WTC11 (cell line): Measurements from ENCODE around the gene MYLK4. TPM values are rescaled to one million over a fixed set of nuclear protein-coding genes. Genes with fewer than 3 reads are reported as not detected.

Experiments used
- ATAC-seq: fragments of 200-7000 bp; cut with Tn5 transposase; 2 replicates; pipeline ENCODE4 v1.10.0; 2021; ENCODE audit warnings: mild to moderate bottlenecking, moderate library complexity
- CTCF ChIA-PET: fragments of 300-600 bp; sonication (Branson Sonifier 250); formaldehyde crosslinking; loops from one replicate; lab custom pipeline; 2021; ENCODE audit warnings: antibody characterized with exemption; lab: Charles Lee
- POLR2A ChIA-PET: fragments of 350-600 bp; sonication (Branson Sonifier 250); formaldehyde crosslinking; loops from one replicate; lab custom pipeline; 2021; ENCODE audit warnings: antibody characterized with exemption; lab: Charles Lee
- DNase-seq: peaks from one replicate; pipeline ENCODE4 v3.0.0; 2021; ENCODE audit warnings: low spot score
- H3K27ac Mint-ChIP-seq: 2 replicates; pipeline ENCODE4 v1.8.0; 2021; ENCODE audit warnings: mixed read lengths
- H3K27me3 Mint-ChIP-seq: 2 replicates; pipeline ENCODE4 v1.8.0; 2021; ENCODE audit warnings: low read depth, mild to moderate bottlenecking, moderate library complexity, mixed read lengths
- H3K36me3 Mint-ChIP-seq: 2 replicates; pipeline ENCODE4 v1.8.0; 2021; ENCODE audit warnings: mixed read lengths
- H3K4me1 Mint-ChIP-seq: 2 replicates; pipeline ENCODE4 v1.8.0; 2022; ENCODE audit warnings: mixed read lengths
- H3K4me3 Mint-ChIP-seq: 2 replicates; pipeline ENCODE4 v1.8.0; 2021; ENCODE audit warnings: mild to moderate bottlenecking, moderate library complexity, mixed read lengths
- H3K9me3 Mint-ChIP-seq: 2 replicates; pipeline ENCODE4 v1.8.0; 2021; ENCODE audit warnings: mixed read lengths
- ELF4 ChIP-seq: sonication (generic); formaldehyde crosslinking; IDR thresholded peaks from 2 replicates; pipeline ENCODE4 v1.8.1; 2022; ENCODE audit warnings: low read depth, mild to moderate bottlenecking, moderate library complexity, missing genetic modification reagents
- MXD4 ChIP-seq: fragments of 250-450 bp; sonication (Bioruptor Pico); IDR thresholded peaks from 2 replicates; pipeline ENCODE4 v1.8.0; 2021; ENCODE audit warnings: mild to moderate bottlenecking, moderate library complexity, borderline replicate concordance
- RELA ChIP-seq: sonication (generic); formaldehyde crosslinking; IDR thresholded peaks from 2 replicates; pipeline ENCODE4 v1.8.1; 2022; ENCODE audit warnings: missing genetic modification reagents, mild to moderate bottlenecking, borderline replicate concordance
- SOX15 ChIP-seq: fragments of 250-450 bp; sonication (Bioruptor Pico); IDR thresholded peaks from 2 replicates; pipeline ENCODE4 v1.9.0; 2021; ENCODE audit warnings: mild to moderate bottlenecking
- ZBTB21 ChIP-seq: sonication (generic); formaldehyde crosslinking; IDR thresholded peaks from 2 replicates; pipeline ENCODE4 v1.8.1; 2023; ENCODE audit warnings: mild to moderate bottlenecking, missing genetic modification reagents, borderline replicate concordance
- ZNF232 ChIP-seq: sonication (generic); formaldehyde crosslinking; IDR thresholded peaks from 2 replicates; pipeline ENCODE4 v1.8.0; 2022; ENCODE audit warnings: mild to moderate bottlenecking, missing genetic modification reagents
- ZNF263 ChIP-seq: sonication (generic); formaldehyde crosslinking; IDR thresholded peaks from 2 replicates; pipeline ENCODE4 v1.8.1; 2022; ENCODE audit warnings: low read depth, mild to moderate bottlenecking, moderate library complexity, missing genetic modification reagents
- total RNA-seq: library from RNA; stranded (reverse); gene quantifications from 3 replicates; pipeline ENCODE4 v1.2.3, GENCODE V29; 2021
- TF ChIP-seq, protein P1 (sequence below): fragments of 200-600 bp; IDR thresholded peaks from 2 replicates; pipeline ENCODE4 v1.8.0; 2022; ENCODE audit warnings: antibody characterized with exemption
- TF ChIP-seq, protein P2 (sequence below): sonication (generic); formaldehyde crosslinking; IDR thresholded peaks from 2 replicates; pipeline ENCODE4 v1.8.0; 2023; ENCODE audit warnings: mild to moderate bottlenecking, missing genetic modification reagents
- TF ChIP-seq, protein P3 (sequence below): fragments of 250-450 bp; sonication (Bioruptor Pico); IDR thresholded peaks from 2 replicates; pipeline ENCODE4 v2.1.2; 2022; ENCODE audit warnings: mild to moderate bottlenecking, moderate library complexity
- TF ChIP-seq, protein P4 (sequence below): sonication (generic); formaldehyde crosslinking; IDR thresholded peaks from 2 replicates; pipeline ENCODE4 v1.8.1; 2023; ENCODE audit warnings: mild to moderate bottlenecking, missing genetic modification reagents, moderate library complexity
- TF ChIP-seq, protein P5 (sequence below): sonication (generic); formaldehyde crosslinking; IDR thresholded peaks from 2 replicates; pipeline ENCODE4 v1.8.0; 2022; ENCODE audit warnings: mild to moderate bottlenecking, missing genetic modification reagents
- TF ChIP-seq, protein P6 (sequence below): fragments of 250-450 bp; sonication (Bioruptor Pico); IDR thresholded peaks from 2 replicates; pipeline ENCODE4 v1.9.0; 2021; ENCODE audit warnings: mild to moderate bottlenecking, borderline replicate concordance
- TF ChIP-seq, protein P7 (sequence below): sonication (generic); formaldehyde crosslinking; IDR thresholded peaks from 2 replicates; pipeline ENCODE4 v1.8.1; 2022; ENCODE audit warnings: mild to moderate bottlenecking, missing genetic modification reagents, moderate library complexity, borderline replicate concordance

The MYLK4 gene
- total RNA-seq, 1 experiment from 2014 or later: 0.13 TPM

DNA sequence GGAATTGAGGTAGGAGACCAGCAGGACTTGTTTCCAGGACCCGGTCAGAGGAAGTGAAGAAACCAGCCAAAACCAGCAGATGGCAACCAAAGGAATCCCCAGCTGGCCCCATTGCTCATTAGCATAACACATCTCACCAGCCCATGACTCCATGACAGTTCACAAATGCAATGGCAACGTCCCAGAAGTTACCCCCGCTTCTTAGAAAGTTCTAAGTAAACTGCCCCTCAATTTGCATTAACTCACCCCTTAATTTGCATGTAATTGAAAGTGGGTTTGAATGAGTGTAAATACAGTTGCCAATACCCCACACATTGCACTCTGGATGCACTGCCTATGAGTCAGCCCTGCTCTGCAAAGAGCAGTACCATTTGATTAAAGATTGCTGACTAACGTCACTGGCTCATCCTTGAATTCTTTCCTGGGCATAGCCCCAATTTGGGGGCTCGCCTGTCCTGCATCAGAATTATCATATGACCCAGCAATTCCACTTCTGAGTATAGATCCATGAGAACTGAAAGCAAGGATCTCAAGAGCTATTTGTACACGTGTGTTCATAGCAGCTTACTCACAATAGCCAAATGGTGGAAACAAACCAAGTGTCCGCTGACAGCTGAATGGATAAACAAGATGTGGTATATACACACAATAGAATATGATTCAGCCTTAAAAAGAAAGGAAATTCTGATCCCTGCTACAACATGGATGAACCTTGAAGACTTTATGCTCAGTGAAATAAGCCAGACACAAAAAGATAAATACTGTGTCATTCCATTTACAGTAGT lies 36.4 kb downstream of the MYLK4 start (continued):
- TF ChIP-seq, protein P1, sequence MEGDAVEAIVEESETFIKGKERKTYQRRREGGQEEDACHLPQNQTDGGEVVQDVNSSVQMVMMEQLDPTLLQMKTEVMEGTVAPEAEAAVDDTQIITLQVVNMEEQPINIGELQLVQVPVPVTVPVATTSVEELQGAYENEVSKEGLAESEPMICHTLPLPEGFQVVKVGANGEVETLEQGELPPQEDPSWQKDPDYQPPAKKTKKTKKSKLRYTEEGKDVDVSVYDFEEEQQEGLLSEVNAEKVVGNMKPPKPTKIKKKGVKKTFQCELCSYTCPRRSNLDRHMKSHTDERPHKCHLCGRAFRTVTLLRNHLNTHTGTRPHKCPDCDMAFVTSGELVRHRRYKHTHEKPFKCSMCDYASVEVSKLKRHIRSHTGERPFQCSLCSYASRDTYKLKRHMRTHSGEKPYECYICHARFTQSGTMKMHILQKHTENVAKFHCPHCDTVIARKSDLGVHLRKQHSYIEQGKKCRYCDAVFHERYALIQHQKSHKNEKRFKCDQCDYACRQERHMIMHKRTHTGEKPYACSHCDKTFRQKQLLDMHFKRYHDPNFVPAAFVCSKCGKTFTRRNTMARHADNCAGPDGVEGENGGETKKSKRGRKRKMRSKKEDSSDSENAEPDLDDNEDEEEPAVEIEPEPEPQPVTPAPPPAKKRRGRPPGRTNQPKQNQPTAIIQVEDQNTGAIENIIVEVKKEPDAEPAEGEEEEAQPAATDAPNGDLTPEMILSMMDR: no peak

DNA sequence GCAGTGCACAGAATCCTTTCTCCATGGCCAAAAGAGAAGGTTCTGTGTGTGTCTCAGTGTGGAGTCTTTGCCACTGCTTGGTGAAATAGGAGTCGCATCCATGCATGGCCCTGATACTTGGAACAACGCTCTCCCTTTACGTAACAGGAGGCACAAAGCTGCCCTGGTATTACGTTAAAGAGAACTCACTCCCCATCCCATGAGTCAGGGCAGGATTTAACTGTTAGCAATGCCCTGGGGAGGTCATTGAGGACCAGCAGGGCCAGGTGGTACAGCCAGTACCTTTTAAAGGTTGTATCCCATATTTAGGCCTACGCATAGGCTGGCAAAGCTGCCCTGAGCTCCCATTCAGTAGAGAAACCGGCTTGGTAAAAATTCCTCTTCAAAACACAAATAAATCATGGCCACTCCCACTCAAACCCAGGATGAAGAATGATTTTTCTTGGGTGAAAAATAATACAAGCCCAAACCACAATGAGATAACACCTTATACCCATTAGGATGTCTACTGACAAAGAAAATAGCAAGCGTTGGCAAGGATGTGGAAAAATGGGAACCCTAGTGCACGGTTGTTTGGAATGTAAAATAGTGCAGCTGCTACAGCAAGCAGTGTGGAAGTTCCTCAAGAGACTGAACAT lies 37.1 kb downstream of the MYLK4 start:
- DNase-seq: no peak
- ChIA-PET POLR2A (no interaction called here), CTCF (no interaction called here)
- no peak overlapping the region for H3K27ac Mint-ChIP-seq
- H3K27me3 Mint-ChIP-seq: peaks cover 6% of the 10 kb centered on the region; the same call in 1 of the 2 replicates
- TF ChIP-seq ZBTB21 (CRISPR knock-in tag) (no peak), MXD4 (CRISPR knock-in tag) (no peak), ZNF263 (no peak), ELF4 (no peak)
- TF ChIP-seq, protein P2, sequence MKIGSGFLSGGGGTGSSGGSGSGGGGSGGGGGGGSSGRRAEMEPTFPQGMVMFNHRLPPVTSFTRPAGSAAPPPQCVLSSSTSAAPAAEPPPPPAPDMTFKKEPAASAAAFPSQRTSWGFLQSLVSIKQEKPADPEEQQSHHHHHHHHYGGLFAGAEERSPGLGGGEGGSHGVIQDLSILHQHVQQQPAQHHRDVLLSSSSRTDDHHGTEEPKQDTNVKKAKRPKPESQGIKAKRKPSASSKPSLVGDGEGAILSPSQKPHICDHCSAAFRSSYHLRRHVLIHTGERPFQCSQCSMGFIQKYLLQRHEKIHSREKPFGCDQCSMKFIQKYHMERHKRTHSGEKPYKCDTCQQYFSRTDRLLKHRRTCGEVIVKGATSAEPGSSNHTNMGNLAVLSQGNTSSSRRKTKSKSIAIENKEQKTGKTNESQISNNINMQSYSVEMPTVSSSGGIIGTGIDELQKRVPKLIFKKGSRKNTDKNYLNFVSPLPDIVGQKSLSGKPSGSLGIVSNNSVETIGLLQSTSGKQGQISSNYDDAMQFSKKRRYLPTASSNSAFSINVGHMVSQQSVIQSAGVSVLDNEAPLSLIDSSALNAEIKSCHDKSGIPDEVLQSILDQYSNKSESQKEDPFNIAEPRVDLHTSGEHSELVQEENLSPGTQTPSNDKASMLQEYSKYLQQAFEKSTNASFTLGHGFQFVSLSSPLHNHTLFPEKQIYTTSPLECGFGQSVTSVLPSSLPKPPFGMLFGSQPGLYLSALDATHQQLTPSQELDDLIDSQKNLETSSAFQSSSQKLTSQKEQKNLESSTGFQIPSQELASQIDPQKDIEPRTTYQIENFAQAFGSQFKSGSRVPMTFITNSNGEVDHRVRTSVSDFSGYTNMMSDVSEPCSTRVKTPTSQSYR (CRISPR knock-in tag): no peak
- TF ChIP-seq, protein P3, sequence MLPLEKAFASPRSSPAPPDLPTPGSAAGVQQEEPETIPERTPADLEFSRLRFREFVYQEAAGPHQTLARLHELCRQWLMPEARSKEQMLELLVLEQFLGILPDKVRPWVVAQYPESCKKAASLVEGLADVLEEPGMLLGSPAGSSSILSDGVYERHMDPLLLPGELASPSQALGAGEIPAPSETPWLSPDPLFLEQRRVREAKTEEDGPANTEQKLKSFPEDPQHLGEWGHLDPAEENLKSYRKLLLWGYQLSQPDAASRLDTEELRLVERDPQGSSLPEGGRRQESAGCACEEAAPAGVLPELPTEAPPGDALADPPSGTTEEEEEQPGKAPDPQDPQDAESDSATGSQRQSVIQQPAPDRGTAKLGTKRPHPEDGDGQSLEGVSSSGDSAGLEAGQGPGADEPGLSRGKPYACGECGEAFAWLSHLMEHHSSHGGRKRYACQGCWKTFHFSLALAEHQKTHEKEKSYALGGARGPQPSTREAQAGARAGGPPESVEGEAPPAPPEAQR (CRISPR knock-in tag): no peak
- TF ChIP-seq, protein P4, sequence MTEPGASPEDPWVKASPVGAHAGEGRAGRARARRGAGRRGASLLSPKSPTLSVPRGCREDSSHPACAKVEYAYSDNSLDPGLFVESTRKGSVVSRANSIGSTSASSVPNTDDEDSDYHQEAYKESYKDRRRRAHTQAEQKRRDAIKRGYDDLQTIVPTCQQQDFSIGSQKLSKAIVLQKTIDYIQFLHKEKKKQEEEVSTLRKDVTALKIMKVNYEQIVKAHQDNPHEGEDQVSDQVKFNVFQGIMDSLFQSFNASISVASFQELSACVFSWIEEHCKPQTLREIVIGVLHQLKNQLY (CRISPR knock-in tag): no peak
- TF ChIP-seq, protein P5, sequence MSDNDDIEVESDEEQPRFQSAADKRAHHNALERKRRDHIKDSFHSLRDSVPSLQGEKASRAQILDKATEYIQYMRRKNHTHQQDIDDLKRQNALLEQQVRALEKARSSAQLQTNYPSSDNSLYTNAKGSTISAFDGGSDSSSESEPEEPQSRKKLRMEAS (CRISPR knock-in tag): no peak
- TF ChIP-seq, all 79 proteins: peak for 0
- H3K36me3 Mint-ChIP-seq: peaks cover 30% of the 10 kb centered on the region
- ATAC-seq: no peak
- H3K4me1 Mint-ChIP-seq: peaks cover 15% of the 10 kb centered on the region
- H3K4me3 Mint-ChIP-seq: no peak overlapping the region
- peaks cover 53% of the 10 kb centered on the region for H3K9me3 Mint-ChIP-seq

DNA sequence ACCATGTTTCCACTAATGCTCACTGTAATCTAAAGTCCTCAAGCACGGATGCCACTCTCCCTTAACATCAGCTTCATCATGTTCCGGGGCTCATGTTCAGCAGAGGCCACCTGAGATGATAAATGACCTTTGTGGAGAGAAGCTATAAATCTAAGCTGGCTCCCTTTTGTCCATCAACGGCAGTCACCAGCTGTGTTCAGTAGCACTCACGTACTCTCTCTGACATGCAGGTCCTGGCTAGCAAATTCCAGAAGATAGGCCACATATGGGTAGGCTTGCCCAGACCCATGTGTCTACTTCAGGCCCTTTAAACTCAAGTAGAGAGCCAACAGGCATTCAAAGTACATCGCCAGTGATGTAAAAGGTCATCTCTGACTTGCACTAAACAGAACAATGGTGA lies 38.6 kb downstream of the MYLK4 start:
- Mint-ChIP-seq H3K4me1 (peaks cover 15% of the 10 kb centered on the region), H3K27me3 (peaks cover 6% of the 10 kb centered on the region; the same call in 1 of the 2 replicates), H3K27ac (no peak overlapping the region), H3K36me3 (peaks cover 30% of the 10 kb centered on the region), H3K9me3 (peaks cover 58% of the 10 kb centered on the region), H3K4me3 (no peak overlapping the region)
- DNase-seq (no peak), ATAC-seq (no peak)
- POLR2A ChIA-PET: no interaction called here
- CTCF ChIA-PET: interaction anchor here (0.7 kb wide), 1 partner anchor 15 kb away, joined by 3 read pairs; no protein-coding TSS in a partner anchor
- no peak for TF ChIP-seq ZNF232 (CRISPR knock-in tag)
- TF ChIP-seq, protein P6, sequence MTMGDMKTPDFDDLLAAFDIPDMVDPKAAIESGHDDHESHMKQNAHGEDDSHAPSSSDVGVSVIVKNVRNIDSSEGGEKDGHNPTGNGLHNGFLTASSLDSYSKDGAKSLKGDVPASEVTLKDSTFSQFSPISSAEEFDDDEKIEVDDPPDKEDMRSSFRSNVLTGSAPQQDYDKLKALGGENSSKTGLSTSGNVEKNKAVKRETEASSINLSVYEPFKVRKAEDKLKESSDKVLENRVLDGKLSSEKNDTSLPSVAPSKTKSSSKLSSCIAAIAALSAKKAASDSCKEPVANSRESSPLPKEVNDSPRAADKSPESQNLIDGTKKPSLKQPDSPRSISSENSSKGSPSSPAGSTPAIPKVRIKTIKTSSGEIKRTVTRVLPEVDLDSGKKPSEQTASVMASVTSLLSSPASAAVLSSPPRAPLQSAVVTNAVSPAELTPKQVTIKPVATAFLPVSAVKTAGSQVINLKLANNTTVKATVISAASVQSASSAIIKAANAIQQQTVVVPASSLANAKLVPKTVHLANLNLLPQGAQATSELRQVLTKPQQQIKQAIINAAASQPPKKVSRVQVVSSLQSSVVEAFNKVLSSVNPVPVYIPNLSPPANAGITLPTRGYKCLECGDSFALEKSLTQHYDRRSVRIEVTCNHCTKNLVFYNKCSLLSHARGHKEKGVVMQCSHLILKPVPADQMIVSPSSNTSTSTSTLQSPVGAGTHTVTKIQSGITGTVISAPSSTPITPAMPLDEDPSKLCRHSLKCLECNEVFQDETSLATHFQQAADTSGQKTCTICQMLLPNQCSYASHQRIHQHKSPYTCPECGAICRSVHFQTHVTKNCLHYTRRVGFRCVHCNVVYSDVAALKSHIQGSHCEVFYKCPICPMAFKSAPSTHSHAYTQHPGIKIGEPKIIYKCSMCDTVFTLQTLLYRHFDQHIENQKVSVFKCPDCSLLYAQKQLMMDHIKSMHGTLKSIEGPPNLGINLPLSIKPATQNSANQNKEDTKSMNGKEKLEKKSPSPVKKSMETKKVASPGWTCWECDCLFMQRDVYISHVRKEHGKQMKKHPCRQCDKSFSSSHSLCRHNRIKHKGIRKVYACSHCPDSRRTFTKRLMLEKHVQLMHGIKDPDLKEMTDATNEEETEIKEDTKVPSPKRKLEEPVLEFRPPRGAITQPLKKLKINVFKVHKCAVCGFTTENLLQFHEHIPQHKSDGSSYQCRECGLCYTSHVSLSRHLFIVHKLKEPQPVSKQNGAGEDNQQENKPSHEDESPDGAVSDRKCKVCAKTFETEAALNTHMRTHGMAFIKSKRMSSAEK (CRISPR knock-in tag): no peak
- TF ChIP-seq, protein P7, sequence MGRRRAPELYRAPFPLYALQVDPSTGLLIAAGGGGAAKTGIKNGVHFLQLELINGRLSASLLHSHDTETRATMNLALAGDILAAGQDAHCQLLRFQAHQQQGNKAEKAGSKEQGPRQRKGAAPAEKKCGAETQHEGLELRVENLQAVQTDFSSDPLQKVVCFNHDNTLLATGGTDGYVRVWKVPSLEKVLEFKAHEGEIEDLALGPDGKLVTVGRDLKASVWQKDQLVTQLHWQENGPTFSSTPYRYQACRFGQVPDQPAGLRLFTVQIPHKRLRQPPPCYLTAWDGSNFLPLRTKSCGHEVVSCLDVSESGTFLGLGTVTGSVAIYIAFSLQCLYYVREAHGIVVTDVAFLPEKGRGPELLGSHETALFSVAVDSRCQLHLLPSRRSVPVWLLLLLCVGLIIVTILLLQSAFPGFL: no peak
- TF ChIP-seq RELA (CRISPR knock-in tag): no peak
- TF ChIP-seq SOX15: no peak
- TF ChIP-seq MXD4 (CRISPR knock-in tag): no peak
- TF ChIP-seq, protein P5 (CRISPR knock-in tag): no peak
